Measurements from ENCODE around the gene ZBTB20.
"Not testable (repeated sequence)": the region's sequence is repeated elsewhere in the genome, so short reads cannot be mapped to it uniquely, and the experiment has no call there.

The ZBTB20 gene

GRCh38 chr3:114830652-114831051 is 316.4 kb downstream of the ZBTB20 start:
- Histone ChIP-seq H3K27me3 (ENCODE audit: control insufficient read depth in 2 of 2, insufficient read depth in 2 of 2, low read length in 2 of 2) (no peaks in the 10 kb centered on the region), H3K4me3 (ENCODE audit: low read length in 2 of 2) (no peak overlapping the region), H3K4me1 (ENCODE audit: control insufficient read depth in 2 of 2, insufficient read depth in 2 of 2, low read length in 2 of 2) (no peaks in the 10 kb centered on the region), H3K27ac (ENCODE audit: low read depth in 2 of 2, low read length in 2 of 2) (no peak overlapping the region), H3K36me3 (ENCODE audit: control insufficient read depth in 2 of 2, insufficient read depth in 2 of 2, low read length in 2 of 2) (no peaks in the 10 kb centered on the region), H3K9me3 (ENCODE audit: control insufficient read depth in 2 of 2, low read length in 2 of 2) (no peaks in the 10 kb centered on the region), H3K9ac (ENCODE audit: low read depth in 1 of 2, low read length in 2 of 2) (no peak overlapping the region)

GRCh38 chr3:114829783-114830182 is 317.3 kb downstream of the ZBTB20 start:
- H3K4me1 ChIP-seq (ENCODE audit: control insufficient read depth in 2 of 2, insufficient read depth in 2 of 2, low read length in 2 of 2) = no peaks in the 10 kb centered on the region
- H3K27ac ChIP-seq (ENCODE audit: low read depth in 2 of 2, low read length in 2 of 2) = no peak overlapping the region
- no peaks in the 10 kb centered on the region for H3K9me3 ChIP-seq (ENCODE audit: control insufficient read depth in 2 of 2, low read length in 2 of 2)
- H3K9ac ChIP-seq (ENCODE audit: low read depth in 1 of 2, low read length in 2 of 2) = no peak overlapping the region
- no peak overlapping the region for H3K4me3 ChIP-seq (ENCODE audit: low read length in 2 of 2)
- H3K36me3 ChIP-seq (ENCODE audit: control insufficient read depth in 2 of 2, insufficient read depth in 2 of 2, low read length in 2 of 2) = no peaks in the 10 kb centered on the region
- no peaks in the 10 kb centered on the region for H3K27me3 ChIP-seq (ENCODE audit: control insufficient read depth in 2 of 2, insufficient read depth in 2 of 2, low read length in 2 of 2)

- Histone ChIP-seq H3K4me1 (ENCODE audit: control insufficient read depth in 2 of 2, insufficient read depth in 2 of 2, low read length in 2 of 2) (no peaks in the 10 kb centered on the region), H3K27me3 (ENCODE audit: control insufficient read depth in 2 of 2, insufficient read depth in 2 of 2, low read length in 2 of 2) (no peaks in the 10 kb centered on the region), H3K9me3 (ENCODE audit: control insufficient read depth in 2 of 2, low read length in 2 of 2) (no peaks in the 10 kb centered on the region), H3K9ac (ENCODE audit: low read depth in 1 of 2, low read length in 2 of 2) (no peak overlapping the region), H3K4me3 (ENCODE audit: low read length in 2 of 2) (no peak overlapping the region), H3K36me3 (ENCODE audit: control insufficient read depth in 2 of 2, insufficient read depth in 2 of 2, low read length in 2 of 2) (no peaks in the 10 kb centered on the region), H3K27ac (ENCODE audit: low read depth in 2 of 2, low read length in 2 of 2) (no peak overlapping the region)
Observed at GRCh38 chr3:114827495-114827894, 319.6 kb downstream of the ZBTB20 start.

- H3K36me3 ChIP-seq (ENCODE audit: control insufficient read depth in 2 of 2, insufficient read depth in 2 of 2, low read length in 2 of 2) = no peaks in the 10 kb centered on the region
- no peaks in the 10 kb centered on the region for H3K9me3 ChIP-seq (ENCODE audit: control insufficient read depth in 2 of 2, low read length in 2 of 2)
- no peak overlapping the region for H3K27ac ChIP-seq (ENCODE audit: low read depth in 2 of 2, low read length in 2 of 2)
- H3K27me3 ChIP-seq (ENCODE audit: control insufficient read depth in 2 of 2, insufficient read depth in 2 of 2, low read length in 2 of 2) = no peaks in the 10 kb centered on the region
- H3K4me3 ChIP-seq (ENCODE audit: low read length in 2 of 2) = no peak overlapping the region
- H3K4me1 ChIP-seq (ENCODE audit: control insufficient read depth in 2 of 2, insufficient read depth in 2 of 2, low read length in 2 of 2) = no peaks in the 10 kb centered on the region
- H3K9ac ChIP-seq (ENCODE audit: low read depth in 1 of 2, low read length in 2 of 2) = no peak overlapping the region
Observed at GRCh38 chr3:114824014-114824413, 323.1 kb downstream of the ZBTB20 start.

GRCh38 chr3:114823061-114823460 is 324.0 kb downstream of the ZBTB20 start:
- no peak overlapping the region for H3K9ac ChIP-seq (ENCODE audit: low read depth in 1 of 2, low read length in 2 of 2)

GRCh38 chr3:114816052-114816451 is 331.0 kb downstream of the ZBTB20 start:
- Histone ChIP-seq H3K9ac (ENCODE audit: low read depth in 1 of 2, low read length in 2 of 2) (no peak overlapping the region), H3K4me3 (ENCODE audit: low read length in 2 of 2) (no peak overlapping the region), H3K9me3 (ENCODE audit: control insufficient read depth in 2 of 2, low read length in 2 of 2) (no peaks in the 10 kb centered on the region), H3K36me3 (ENCODE audit: control insufficient read depth in 2 of 2, insufficient read depth in 2 of 2, low read length in 2 of 2) (no peaks in the 10 kb centered on the region), H3K27me3 (ENCODE audit: control insufficient read depth in 2 of 2, insufficient read depth in 2 of 2, low read length in 2 of 2) (no peaks in the 10 kb centered on the region), H3K27ac (ENCODE audit: low read depth in 2 of 2, low read length in 2 of 2) (no peak overlapping the region), H3K4me1 (ENCODE audit: control insufficient read depth in 2 of 2, insufficient read depth in 2 of 2, low read length in 2 of 2) (no peaks in the 10 kb centered on the region)

More at GRCh38 chr3:114823061-114823460, 324.0 kb downstream of the ZBTB20 start:
- no peaks in the 10 kb centered on the region for H3K4me1 ChIP-seq (ENCODE audit: control insufficient read depth in 2 of 2, insufficient read depth in 2 of 2, low read length in 2 of 2)
- H3K9me3 ChIP-seq (ENCODE audit: control insufficient read depth in 2 of 2, low read length in 2 of 2) = no peaks in the 10 kb centered on the region
- H3K27me3 ChIP-seq (ENCODE audit: control insufficient read depth in 2 of 2, insufficient read depth in 2 of 2, low read length in 2 of 2) = no peaks in the 10 kb centered on the region
- no peak overlapping the region for H3K27ac ChIP-seq (ENCODE audit: low read depth in 2 of 2, low read length in 2 of 2)
- no peak overlapping the region for H3K4me3 ChIP-seq (ENCODE audit: low read length in 2 of 2)
- no peaks in the 10 kb centered on the region for H3K36me3 ChIP-seq (ENCODE audit: control insufficient read depth in 2 of 2, insufficient read depth in 2 of 2, low read length in 2 of 2)

- H3K9ac ChIP-seq (ENCODE audit: low read depth in 1 of 2, low read length in 2 of 2); H3K9me3 ChIP-seq (ENCODE audit: control insufficient read depth in 2 of 2, low read length in 2 of 2); H3K27me3 ChIP-seq (ENCODE audit: control insufficient read depth in 2 of 2, insufficient read depth in 2 of 2, low read length in 2 of 2); H3K36me3 ChIP-seq (ENCODE audit: control insufficient read depth in 2 of 2, insufficient read depth in 2 of 2, low read length in 2 of 2); H3K27ac ChIP-seq (ENCODE audit: low read depth in 2 of 2, low read length in 2 of 2); H3K4me1 ChIP-seq (ENCODE audit: control insufficient read depth in 2 of 2, insufficient read depth in 2 of 2, low read length in 2 of 2); H3K4me3 ChIP-seq (ENCODE audit: low read length in 2 of 2): not testable (repeated sequence)
Observed at GRCh38 chr3:114812541-114813238, 334.4 kb downstream of the ZBTB20 start.

GRCh38 chr3:114809668-114810413 is 337.2 kb downstream of the ZBTB20 start:
- no peaks in the 10 kb centered on the region for H3K36me3 ChIP-seq (ENCODE audit: control insufficient read depth in 2 of 2, insufficient read depth in 2 of 2, low read length in 2 of 2)

GRCh38 chr3:114804099-114804498 is 343.0 kb downstream of the ZBTB20 start:
- Histone ChIP-seq H3K4me3 (ENCODE audit: low read length in 2 of 2) (no peak overlapping the region), H3K27ac (ENCODE audit: low read depth in 2 of 2, low read length in 2 of 2) (no peak overlapping the region), H3K9me3 (ENCODE audit: control insufficient read depth in 2 of 2, low read length in 2 of 2) (no peaks in the 10 kb centered on the region), H3K4me1 (ENCODE audit: control insufficient read depth in 2 of 2, insufficient read depth in 2 of 2, low read length in 2 of 2) (no peaks in the 10 kb centered on the region), H3K9ac (ENCODE audit: low read depth in 1 of 2, low read length in 2 of 2) (no peak overlapping the region), H3K27me3 (ENCODE audit: control insufficient read depth in 2 of 2, insufficient read depth in 2 of 2, low read length in 2 of 2) (no peaks in the 10 kb centered on the region), H3K36me3 (ENCODE audit: control insufficient read depth in 2 of 2, insufficient read depth in 2 of 2, low read length in 2 of 2) (peaks cover 0 to 3% of the 10 kb centered on the region in 2 donors)

More at GRCh38 chr3:114809668-114810413, 337.2 kb downstream of the ZBTB20 start:
- Histone ChIP-seq H3K27me3 (ENCODE audit: control insufficient read depth in 2 of 2, insufficient read depth in 2 of 2, low read length in 2 of 2) (no peaks in the 10 kb centered on the region), H3K27ac (ENCODE audit: low read depth in 2 of 2, low read length in 2 of 2) (no peak overlapping the region), H3K9ac (ENCODE audit: low read depth in 1 of 2, low read length in 2 of 2) (no peak overlapping the region), H3K4me1 (ENCODE audit: control insufficient read depth in 2 of 2, insufficient read depth in 2 of 2, low read length in 2 of 2) (no peaks in the 10 kb centered on the region), H3K9me3 (ENCODE audit: control insufficient read depth in 2 of 2, low read length in 2 of 2) (no peaks in the 10 kb centered on the region), H3K4me3 (ENCODE audit: low read length in 2 of 2) (no peak overlapping the region)

- Histone ChIP-seq H3K4me1 (ENCODE audit: control insufficient read depth in 2 of 2, insufficient read depth in 2 of 2, low read length in 2 of 2) (no peaks in the 10 kb centered on the region), H3K9me3 (ENCODE audit: control insufficient read depth in 2 of 2, low read length in 2 of 2) (no peaks in the 10 kb centered on the region), H3K27ac (ENCODE audit: low read depth in 2 of 2, low read length in 2 of 2) (no peak overlapping the region), H3K9ac (ENCODE audit: low read depth in 1 of 2, low read length in 2 of 2) (no peak overlapping the region), H3K36me3 (ENCODE audit: control insufficient read depth in 2 of 2, insufficient read depth in 2 of 2, low read length in 2 of 2) (peaks cover 0 to 3% of the 10 kb centered on the region in 2 donors), H3K4me3 (ENCODE audit: low read length in 2 of 2) (no peak overlapping the region), H3K27me3 (ENCODE audit: control insufficient read depth in 2 of 2, insufficient read depth in 2 of 2, low read length in 2 of 2) (no peaks in the 10 kb centered on the region)
Observed at GRCh38 chr3:114803042-114803695, 343.9 kb downstream of the ZBTB20 start.

Measured in mucosa of rectum (tissue), 2 donors.